Measurements from ENCODE around the gene SPATA21.

The SPATA21 gene

GRCh38 chr1:16351994-16352841 lies 85.0 kb downstream of the SPATA21 start, which contains the start of gene FBXO42:
FBXO42 (minus strand) TSS chr1:16352480; CDS start chr1:16315418, 37,062 bp downstream.
- H3K27ac ChIP-seq (ENCODE audit: low read depth, low read length), result peak within 1 kb of the TSS; percentile 38
- no peaks in the 10 kb centered on the region; the same call in 1 of the 2 replicates for H3F3A ChIP-seq (ENCODE audit: insufficient read depth)
- no peaks in the 10 kb centered on the region for H3K9me3 ChIP-seq (ENCODE audit: insufficient read depth, low read length)
- H3K36me3 ChIP-seq (ENCODE audit: low read length), result no peaks in the 10 kb centered on the region
- TF ChIP-seq EZH2phosphoT487 (conservative IDR thresholded peaks at IDR 0.05; ENCODE audit: low read length) (no peak), CTCF (IDR thresholded peaks at IDR 0.05; ENCODE audit: insufficient read depth, low read length, poor library complexity, severe bottlenecking) (peak; percentile 15)
- H3K4me2 ChIP-seq (ENCODE audit: low read depth, low read length, poor library complexity, severe bottlenecking), result peak within 1 kb of the TSS; percentile 81
- no peaks in the 10 kb centered on the region for H4K20me1 ChIP-seq (ENCODE audit: low read depth, low read length)
- no peaks in the 10 kb centered on the region for H3K9me2 ChIP-seq (replicated peaks; ENCODE audit: insufficient read depth, low read length)
- peaks cover 46% of the 10 kb centered on the region for H3K79me2 ChIP-seq (ENCODE audit: insufficient read depth, low read length)
- H3K9ac ChIP-seq (ENCODE audit: low read length), result peak within 1 kb of the TSS; percentile 73
- H3K27me3 ChIP-seq (ENCODE audit: low read length), result no peaks in the 10 kb centered on the region
- H3K4me3 ChIP-seq (ENCODE audit: insufficient read depth, low read length, poor library complexity, severe bottlenecking), result peak within 1 kb of the TSS; percentile 62
- peak within 1 kb of the TSS; percentile 76 for H2AFZ ChIP-seq (ENCODE audit: low read depth, low read length, severe bottlenecking)

GRCh38 chr1:16351456-16351993 lies 85.7 kb downstream of the SPATA21 start:
- H3F3A ChIP-seq (ENCODE audit: insufficient read depth), result no peaks in the 10 kb centered on the region; the same call in 1 of the 2 replicates
- peak overlapping the region; percentile 63 for H2AFZ ChIP-seq (ENCODE audit: low read depth, low read length, severe bottlenecking)
- H3K79me2 ChIP-seq (ENCODE audit: insufficient read depth, low read length), result peaks cover 51% of the 10 kb centered on the region
- H3K4me2 ChIP-seq (ENCODE audit: low read depth, low read length, poor library complexity, severe bottlenecking), result peak overlapping the region; percentile 81
- H3K9ac ChIP-seq (ENCODE audit: low read length), result peak overlapping the region; percentile 73
- no peaks in the 10 kb centered on the region for H3K27me3 ChIP-seq (ENCODE audit: low read length)
- peak overlapping the region; percentile 62 for H3K4me3 ChIP-seq (ENCODE audit: insufficient read depth, low read length, poor library complexity, severe bottlenecking)
- H3K9me2 ChIP-seq (replicated peaks; ENCODE audit: insufficient read depth, low read length), result no peaks in the 10 kb centered on the region
- no peaks in the 10 kb centered on the region for H4K20me1 ChIP-seq (ENCODE audit: low read depth, low read length)
- peak overlapping the region; percentile 21; the same call in 1 of the 2 replicates for H3K27ac ChIP-seq (ENCODE audit: low read depth, low read length)
- TF ChIP-seq CTCF (IDR thresholded peaks at IDR 0.05; ENCODE audit: insufficient read depth, low read length, poor library complexity, severe bottlenecking) (no peak), EZH2phosphoT487 (conservative IDR thresholded peaks at IDR 0.05; ENCODE audit: low read length) (no peak)
- H3K36me3 ChIP-seq (ENCODE audit: low read length), result no peaks in the 10 kb centered on the region
- H3K9me3 ChIP-seq (ENCODE audit: insufficient read depth, low read length), result no peaks in the 10 kb centered on the region

DNA sequence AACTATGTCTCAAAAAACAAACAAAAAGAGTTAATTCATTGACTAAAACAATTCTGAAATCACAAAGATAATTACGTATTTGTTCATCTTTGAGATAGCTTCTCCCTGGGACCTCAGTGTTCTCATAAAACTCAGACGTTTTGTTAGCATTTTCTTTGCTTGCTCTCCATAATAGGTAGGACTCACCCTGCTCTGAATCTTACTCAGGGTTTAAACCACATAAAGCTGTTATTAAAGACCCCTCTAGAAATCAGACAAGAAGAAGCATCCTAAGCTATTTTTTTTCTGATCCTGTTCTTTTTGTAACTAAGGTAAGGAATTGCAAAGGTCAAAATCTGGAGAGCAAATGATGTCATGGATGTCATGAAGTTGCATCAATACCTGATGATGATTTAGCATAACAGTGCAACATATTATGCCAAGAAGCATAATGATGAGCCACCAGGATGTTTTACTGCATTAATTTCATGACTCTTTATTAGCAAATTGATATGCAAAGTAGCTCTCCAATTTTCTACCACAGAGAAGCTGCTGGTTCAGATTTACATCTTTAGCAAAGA lies 87.3 kb downstream of the SPATA21 start:
- Histone ChIP-seq H3K27ac (ENCODE audit: low read depth, low read length) (no peak overlapping the region), H3K4me3 (ENCODE audit: insufficient read depth, low read length, poor library complexity, severe bottlenecking) (no peak overlapping the region), H3K36me3 (ENCODE audit: low read length) (no peaks in the 10 kb centered on the region), H3K4me2 (ENCODE audit: low read depth, low read length, poor library complexity, severe bottlenecking) (peak overlapping the region; percentile 81), H3K9me2 (replicated peaks; ENCODE audit: insufficient read depth, low read length) (no peaks in the 10 kb centered on the region), H3K9me3 (ENCODE audit: insufficient read depth, low read length) (no peaks in the 10 kb centered on the region), H3F3A (ENCODE audit: insufficient read depth) (no peaks in the 10 kb centered on the region; the same call in 1 of the 2 replicates), H3K79me2 (ENCODE audit: insufficient read depth, low read length) (peaks cover 54% of the 10 kb centered on the region), H3K9ac (ENCODE audit: low read length) (no peak overlapping the region), H2AFZ (ENCODE audit: low read depth, low read length, severe bottlenecking) (no peak overlapping the region), H4K20me1 (ENCODE audit: low read depth, low read length) (no peaks in the 10 kb centered on the region), H3K27me3 (ENCODE audit: low read length) (no peaks in the 10 kb centered on the region)
- no peak for TF ChIP-seq CTCF (IDR thresholded peaks at IDR 0.05; ENCODE audit: insufficient read depth, low read length, poor library complexity, severe bottlenecking)
